GM21723 (cell line): ENCODE results near the gene TNP2.
A peak's percentile ranks its signal among the peaks of the same experiment; 100 is the strongest.

Experiments used
- ATAC-seq: cut with Tn5 transposase; IDR thresholded peaks from one replicate; pipeline ENCODE4 v1.9.1; 2021; ENCODE audit warnings: mild to moderate bottlenecking, moderate library complexity; ENCODE audit not compliant: unreplicated experiment

TNP2 gene

GRCh38 chr16:11268921-11269375, at the start of gene TNP2:
TNP2 (minus strand) TSS chr16:11269325; CDS start chr16:11269262, 63 bp downstream.
- ATAC-seq, result no peak

GRCh38 chr16:11318817-11319216, 49.7 kb upstream of the TNP2 start:
- no peak for ATAC-seq

GRCh38 chr16:11316331-11317015, 47.3 kb upstream of the TNP2 start:
- ATAC-seq, result no peak

GRCh38 chr16:11315510-11315909, 46.4 kb upstream of the TNP2 start:
- ATAC-seq, result no peak

- ATAC-seq, result no peak
These were observed 45.3 kb upstream of the TNP2 start for GRCh38 chr16:11314309-11314894.

- ATAC-seq, result no peak
These were observed 44.6 kb upstream of the TNP2 start for GRCh38 chr16:11313493-11314308.

- no peak for ATAC-seq
These were observed 43.8 kb upstream of the TNP2 start for GRCh38 chr16:11312718-11313492.

GRCh38 chr16:11310997-11311561, 42.0 kb upstream of the TNP2 start:
- peak; percentile 36 for ATAC-seq

- peak; percentile 2 for ATAC-seq
These were observed 41.5 kb upstream of the TNP2 start for GRCh38 chr16:11310634-11310977.

- ATAC-seq, result peak; percentile 45
These were observed 40.9 kb upstream of the TNP2 start for GRCh38 chr16:11309895-11310633.

GRCh38 chr16:11308493-11309283, 39.6 kb upstream of the TNP2 start:
- ATAC-seq, result peak; percentile 36

- no peak for ATAC-seq
These were observed 38.7 kb upstream of the TNP2 start for GRCh38 chr16:11307639-11308492.

- ATAC-seq, result no peak
These were observed 38.0 kb upstream of the TNP2 start for GRCh38 chr16:11306997-11307638.

- no peak for ATAC-seq
These were observed 37.3 kb upstream of the TNP2 start for GRCh38 chr16:11306381-11306780.

GRCh38 chr16:11303405-11304138, 34.4 kb upstream of the TNP2 start:
- ATAC-seq, result no peak

- ATAC-seq, result no peak
These were observed 33.9 kb upstream of the TNP2 start for GRCh38 chr16:11302977-11303376.
